OCI-LY1 (cell line): Measurements from ENCODE around the gene ZC3H18.

Source experiments
- H2AFZ ChIP-seq: fragments of 200-600 bp; sonication (generic), shearing (Covaris generic); 2 replicates; pipeline ENCODE4 v1.6.0; 2014; ENCODE audit warnings: antibody characterized with exemption, mild to moderate bottlenecking, low read length
- H3F3A ChIP-seq: fragments of 200-600 bp; sonication (generic), shearing (Covaris generic); 2 replicates; pipeline ENCODE4 v1.6.0; 2014; ENCODE audit warnings: mild to moderate bottlenecking, antibody characterized with exemption, low read length, moderate library complexity; ENCODE audit not compliant: insufficient read depth
- H3K27ac ChIP-seq: fragments of 200-600 bp; sonication (generic); 2 replicates; pipeline ENCODE4 v1.5.1; 2014; ENCODE audit warnings: low read length, mixed run types, mild to moderate bottlenecking, low read depth; ENCODE audit not compliant: poor library complexity, severe bottlenecking
- H3K27me3 ChIP-seq: fragments of 200-600 bp; sonication (generic); 2 replicates; pipeline ENCODE4 v1.6.0; 2014; ENCODE audit warnings: antibody characterized with exemption, mild to moderate bottlenecking, low read length, moderate library complexity; ENCODE audit not compliant: insufficient read depth
- H3K36me3 ChIP-seq: fragments of 200-600 bp; sonication (generic); 2 replicates; pipeline ENCODE4 v1.6.1; 2014; ENCODE audit warnings: mild to moderate bottlenecking, antibody characterized with exemption, low read length, moderate library complexity, mixed read lengths; ENCODE audit not compliant: insufficient read depth
- H3K4me1 ChIP-seq: fragments of 200-600 bp; sonication (generic); 2 replicates; pipeline ENCODE4 v1.5.1; 2014; ENCODE audit warnings: mild to moderate bottlenecking, low read length, moderate library complexity; ENCODE audit not compliant: insufficient read depth, severe bottlenecking
- H3K4me2 ChIP-seq: fragments of 200-600 bp; sonication (generic), shearing (Covaris generic); 2 replicates; pipeline ENCODE4 v1.6.1; 2014; ENCODE audit warnings: low read length
- H3K4me3 ChIP-seq: fragments of 200-600 bp; sonication (generic); 2 replicates; pipeline ENCODE4 v1.5.1; 2014; ENCODE audit warnings: low read length, low read depth, mild to moderate bottlenecking, mixed read lengths; ENCODE audit not compliant: poor library complexity, severe bottlenecking
- H3K79me2 ChIP-seq: fragments of 200-600 bp; shearing (Covaris generic); 2 replicates; pipeline ENCODE4 v1.6.1; 2016; ENCODE audit warnings: mixed run types, low read length, mixed read lengths; ENCODE audit not compliant: insufficient read depth
- H3K9ac ChIP-seq: fragments of 200-600 bp; sonication (generic), shearing (Covaris generic); 2 replicates; pipeline ENCODE4 v1.6.1; 2014; ENCODE audit warnings: mild to moderate bottlenecking, low read length, mixed read lengths
- H3K9me2 ChIP-seq: fragments of 200-600 bp; sonication (generic), shearing (Covaris generic); 2 replicates; pipeline ENCODE4 v1.6.1; 2014; ENCODE audit warnings: low read depth, mild to moderate bottlenecking, low read length, mixed read lengths
- H3K9me3 ChIP-seq: fragments of 200-600 bp; shearing (Covaris generic); 2 replicates; pipeline ENCODE4 v1.6.1; 2014; ENCODE audit warnings: low read length, mixed read lengths
- H4K20me1 ChIP-seq: fragments of 200-600 bp; sonication (generic), shearing (Covaris generic); 2 replicates; pipeline ENCODE4 v1.6.0; 2016; ENCODE audit warnings: mild to moderate bottlenecking, low read length; ENCODE audit not compliant: insufficient read depth
- CTCF ChIP-seq: fragments of 200-600 bp; sonication (generic), shearing (Covaris generic); IDR thresholded peaks from 2 replicates; pipeline ENCODE4 v1.5.1; 2017; ENCODE audit warnings: mild to moderate bottlenecking, antibody characterized with exemption, low read length, moderate library complexity, mixed read lengths
- EZH2 ChIP-seq: fragments of 200-600 bp; sonication (generic), shearing (Covaris generic); IDR thresholded peaks from 2 replicates; pipeline ENCODE4 v1.8.0; 2017; ENCODE audit warnings: borderline replicate concordance, mixed run types, mild to moderate bottlenecking, antibody characterized with exemption, low read length, moderate library complexity, mixed read lengths

ZC3H18 gene

DNA sequence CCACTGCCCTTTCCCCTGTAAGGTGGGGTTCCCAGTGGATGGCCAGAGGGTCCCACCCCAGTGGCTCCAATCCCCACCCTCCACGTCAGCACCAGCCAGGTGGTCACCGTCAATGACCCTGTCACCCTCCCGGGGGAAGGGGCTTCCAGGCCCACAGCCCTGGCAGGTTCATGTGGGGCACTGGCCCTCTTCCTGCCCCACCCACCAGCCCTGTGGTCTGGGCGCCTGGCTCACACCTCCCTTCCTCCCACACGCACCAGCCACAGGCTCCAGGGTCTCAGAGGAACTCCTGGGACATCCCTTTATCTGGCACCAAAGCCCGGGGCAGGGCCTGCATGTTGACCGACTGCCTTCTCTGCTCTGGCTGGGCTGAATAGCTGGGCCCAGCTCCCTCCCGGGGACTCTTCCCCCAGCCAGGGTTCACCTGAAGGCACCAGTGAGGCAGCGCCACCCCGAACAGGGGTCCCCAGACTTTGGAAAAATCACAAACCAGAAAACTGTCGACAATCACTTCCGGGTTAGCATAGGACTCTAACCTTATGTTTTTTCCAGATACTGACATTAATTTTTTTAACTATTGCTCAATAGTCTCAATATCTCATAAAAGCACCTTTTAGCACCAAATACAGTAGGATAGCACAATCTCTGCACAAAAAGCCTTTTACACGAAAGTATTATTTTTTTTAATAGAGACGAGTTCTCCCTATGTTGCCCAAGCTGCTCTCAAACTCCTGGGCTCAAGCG, 21.9 kb upstream of the ZC3H18 start:
- TF ChIP-seq EZH2, result no peak
- no peak for TF ChIP-seq CTCF
- peaks cover 8% of the 10 kb centered on the region for H3K27me3 ChIP-seq
- H3K4me2 ChIP-seq, result no peak overlapping the region
- no peak overlapping the region for H3K4me3 ChIP-seq
- no peaks in the 10 kb centered on the region for H3F3A ChIP-seq
- H4K20me1 ChIP-seq, result no peaks in the 10 kb centered on the region
- H3K79me2 ChIP-seq, result no peaks in the 10 kb centered on the region
- no peak overlapping the region for H3K9ac ChIP-seq
- no peaks in the 10 kb centered on the region for H3K9me2 ChIP-seq
- no peaks in the 10 kb centered on the region; the same call in 1 of the 2 replicates for H3K36me3 ChIP-seq
- H3K9me3 ChIP-seq, result peaks cover 5% of the 10 kb centered on the region
- H2AFZ ChIP-seq, result no peak overlapping the region
- no peak overlapping the region for H3K27ac ChIP-seq
- no peaks in the 10 kb centered on the region for H3K4me1 ChIP-seq

DNA sequence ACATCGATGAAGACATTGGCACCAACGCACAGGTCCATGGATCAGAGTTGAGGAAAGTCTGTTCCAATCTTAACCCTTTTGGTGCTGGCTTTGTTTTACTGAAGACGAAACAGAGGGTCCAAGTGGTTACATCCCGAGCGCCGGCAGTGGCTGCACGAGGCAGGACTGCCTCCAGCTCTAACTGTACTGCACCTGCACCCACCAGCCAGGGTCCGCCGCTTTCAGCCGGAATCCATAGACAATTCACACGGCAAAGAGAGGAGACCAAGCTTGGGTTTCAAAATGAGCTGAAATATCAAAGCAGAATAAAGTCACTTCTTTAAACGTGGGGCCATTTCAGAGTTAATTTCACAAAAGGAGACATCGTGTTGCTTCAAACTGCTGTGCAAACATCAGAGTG, 21.2 kb upstream of the ZC3H18 start:
- Histone ChIP-seq H2AFZ (no peak overlapping the region), H3K4me2 (no peak overlapping the region), H3F3A (no peaks in the 10 kb centered on the region), H3K9ac (no peak overlapping the region), H3K9me2 (no peaks in the 10 kb centered on the region), H4K20me1 (no peaks in the 10 kb centered on the region), H3K4me3 (no peak overlapping the region), H3K4me1 (no peaks in the 10 kb centered on the region), H3K9me3 (no peaks in the 10 kb centered on the region), H3K36me3 (no peaks in the 10 kb centered on the region; the same call in 1 of the 2 replicates), H3K27ac (no peak overlapping the region), H3K27me3 (peaks cover 9% of the 10 kb centered on the region), H3K79me2 (no peaks in the 10 kb centered on the region)
- TF ChIP-seq CTCF (no peak), EZH2 (no peak)

DNA sequence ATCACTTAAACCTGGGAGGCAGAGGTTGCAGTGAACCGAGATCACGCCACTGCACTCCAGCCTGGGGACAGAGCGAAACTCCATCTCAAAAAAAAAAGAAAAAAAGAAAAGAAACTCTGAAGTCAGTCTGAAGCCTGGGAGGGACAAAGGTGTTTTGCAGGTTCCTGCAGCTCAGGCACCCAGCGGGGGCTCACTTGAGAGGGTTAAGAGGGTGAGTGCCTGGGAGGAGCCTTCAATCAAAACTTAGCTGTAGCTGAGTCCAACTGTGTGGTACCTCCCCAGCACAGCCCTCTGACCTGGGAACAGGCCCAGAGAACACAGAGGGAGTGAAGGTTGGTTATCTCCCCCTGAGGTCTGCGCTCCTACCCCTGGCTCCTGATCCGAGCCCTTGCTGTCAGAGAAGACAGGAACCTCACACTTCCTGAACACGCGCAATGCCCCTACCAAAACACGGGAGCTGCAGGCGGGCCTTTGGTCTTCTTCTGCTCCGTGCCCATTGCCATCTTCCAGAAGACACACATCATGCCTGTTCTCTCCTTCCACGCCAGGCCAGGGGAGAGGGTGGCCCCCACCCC, 20.4 kb upstream of the ZC3H18 start:
- no peak for TF ChIP-seq EZH2
- TF ChIP-seq CTCF, result no peak
- Histone ChIP-seq H3K4me2 (no peak overlapping the region), H4K20me1 (no peaks in the 10 kb centered on the region), H3K9ac (no peak overlapping the region), H3K36me3 (no peaks in the 10 kb centered on the region), H3K9me3 (no peaks in the 10 kb centered on the region), H3K4me3 (no peak overlapping the region), H2AFZ (no peak overlapping the region), H3K27me3 (peaks cover 12% of the 10 kb centered on the region), H3K79me2 (no peaks in the 10 kb centered on the region), H3K4me1 (no peaks in the 10 kb centered on the region), H3K27ac (no peak overlapping the region), H3F3A (no peaks in the 10 kb centered on the region), H3K9me2 (no peaks in the 10 kb centered on the region)
